Placental epithelial cell (primary cell): Measurements from ENCODE around the gene GPS2. TPM values are rescaled to one million over a fixed set of nuclear protein-coding genes. Genes with fewer than 3 reads are reported as not detected.

ENCODE experiments used
- small RNA-seq: library from RNA; depleted of rRNA; stranded (forward); fragments of <200 nt; gene quantifications from one replicate; pipeline ENCODE3, GENCODE V24; 2012
- total RNA-seq: library from RNA; depleted of rRNA; stranded (reverse); fragments of >200 nt; gene quantifications from 2 replicates; pipeline ENCODE4 v1.2.3, GENCODE V29; 2012

The GPS2 gene
- total RNA-seq = 43.2 and 91.3 TPM in 2 replicates

DNA sequence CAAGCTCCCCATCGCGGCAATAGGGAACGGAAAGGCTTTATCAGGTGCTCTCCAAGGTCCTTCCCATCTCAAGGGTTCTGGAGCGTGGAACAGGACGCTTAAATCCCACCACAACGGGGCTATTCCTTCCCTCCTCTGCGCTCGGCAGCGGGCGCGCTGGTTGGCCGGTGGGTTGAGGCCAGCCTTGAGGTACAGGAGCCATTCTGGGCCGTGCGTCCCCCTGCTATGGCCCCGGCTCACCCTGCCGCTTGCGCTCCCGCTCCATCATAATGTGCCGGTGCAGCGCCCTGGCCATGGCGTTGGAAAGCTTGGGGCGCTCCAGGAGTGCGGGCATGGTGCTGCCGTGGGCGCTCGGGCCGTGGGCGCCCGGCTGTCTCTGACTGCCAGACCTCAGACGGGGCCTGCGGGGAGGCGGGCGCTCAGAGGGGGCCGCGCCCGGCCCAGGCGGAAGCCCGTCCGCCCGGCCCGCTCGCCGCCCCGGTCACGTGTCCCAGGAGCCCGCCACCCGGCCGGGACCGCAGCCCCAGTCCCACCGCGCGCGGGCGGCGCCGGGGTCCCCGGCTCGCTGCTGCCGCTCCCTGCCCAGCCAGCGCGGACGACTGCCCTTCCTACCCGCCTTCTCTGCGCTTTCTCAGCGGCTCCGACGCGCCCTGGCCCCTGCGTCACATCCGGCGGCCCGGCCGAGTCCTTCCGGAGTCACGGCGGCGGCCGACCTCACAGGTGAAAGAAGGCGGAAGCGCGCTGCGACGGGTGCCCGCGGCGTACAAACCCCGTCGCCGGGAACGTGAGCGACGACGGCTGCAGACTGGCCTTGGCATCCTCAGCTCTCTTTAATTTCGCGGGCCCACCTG lies at the start of gene GPS2:
Gene GPS2, minus strand, starts transcription at position 642 of the 851 bp plus-strand sequence. Its CDS starts 308 bp downstream, at position 334.

GRCh38 chr17:7355053-7355452 lies 39.9 kb upstream of the GPS2 start, which contains the start of gene TMEM95:
Gene TMEM95, plus strand, starts transcription at chr17:7355156. Its CDS starts 49 bp downstream, at chr17:7355205.

DNA sequence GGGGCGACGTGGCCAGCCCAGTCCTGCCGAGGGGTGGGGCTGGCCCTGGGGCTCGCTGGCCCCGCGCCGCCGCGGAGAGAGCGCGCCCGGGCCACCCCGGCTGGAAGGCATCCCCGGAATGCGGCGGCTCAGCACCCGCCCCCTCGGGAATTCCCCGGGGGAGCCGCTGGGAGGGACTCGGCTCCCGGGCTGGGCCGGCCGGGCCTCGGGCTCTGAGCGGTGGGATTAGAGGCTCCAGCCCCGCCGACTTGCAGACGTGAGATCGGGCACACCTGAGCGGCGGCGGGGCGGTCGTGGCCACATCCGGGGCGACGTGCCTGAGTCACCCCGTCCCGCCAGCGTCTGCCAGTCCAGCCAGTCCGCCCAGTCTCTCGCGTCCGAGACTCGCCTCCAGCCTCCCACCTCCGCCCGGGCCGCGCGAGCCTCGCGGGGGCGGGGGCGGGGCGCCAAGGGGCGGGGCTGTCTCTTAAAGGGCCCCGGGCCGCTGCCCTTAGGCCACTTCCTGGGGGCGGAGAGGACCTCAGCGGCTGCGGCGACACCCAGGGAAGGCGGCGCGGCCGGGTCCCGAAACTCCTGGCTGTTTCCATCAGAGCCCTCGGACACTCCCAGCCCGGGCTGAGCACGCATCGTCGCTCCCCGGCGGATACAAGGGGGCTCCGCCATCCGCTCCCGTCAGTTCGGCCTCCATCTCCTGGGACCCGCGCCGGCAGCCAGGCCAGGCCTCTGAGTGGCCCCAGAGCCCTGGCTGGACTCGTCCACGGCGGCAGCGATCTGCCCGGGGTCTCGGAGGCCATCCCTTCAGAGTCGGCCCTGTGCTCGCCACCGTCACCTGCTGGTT lies 36.7 kb upstream of the GPS2 start, which contains the start of gene KCTD11:
Gene KCTD11, plus strand, starts transcription at position 498 of the 838 bp plus-strand sequence.

GRCh38 chr17:7336240-7337175 lies 21.3 kb upstream of the GPS2 start, which contains the start of gene ACAP1:
Gene ACAP1, plus strand, starts transcription at chr17:7336529. Its CDS starts 206 bp downstream, at chr17:7336735.

DNA sequence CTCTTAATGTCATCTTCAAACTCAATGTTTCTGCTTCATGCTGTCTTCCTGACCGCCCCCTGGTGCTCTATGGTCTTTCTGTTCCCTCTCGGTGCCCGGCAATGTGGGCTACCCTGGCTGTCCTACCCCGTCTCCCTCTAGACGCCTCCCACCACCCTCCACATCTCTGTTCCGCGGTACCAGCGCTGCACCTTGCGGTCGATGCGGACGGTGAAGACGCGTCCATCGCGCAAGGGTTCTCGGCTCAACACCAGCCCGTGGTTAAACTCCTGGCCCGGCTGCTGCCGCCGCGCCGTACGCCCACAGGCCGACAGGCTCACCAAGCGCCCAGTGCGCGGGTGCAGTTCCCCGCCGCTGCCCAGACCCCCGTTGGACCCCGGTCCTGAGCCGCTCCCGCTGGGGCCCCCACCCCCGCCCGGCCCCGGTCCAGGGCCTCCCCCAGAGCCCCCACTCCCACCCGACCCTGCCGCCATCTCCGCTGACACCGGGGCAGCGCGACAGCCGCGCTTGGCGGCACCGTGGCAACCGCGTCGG lies 13.7 kb upstream of the GPS2 start, which contains the start of gene NEURL4:
Gene NEURL4, minus strand, starts transcription at position 496 of the 534 bp plus-strand sequence. Its CDS starts 23 bp downstream, at position 473.

GRCh38 chr17:7306911-7307685 lies 8.1 kb downstream of the GPS2 start, which contains the start of gene EIF5A:
Gene EIF5A, plus strand, starts transcription at chr17:7307628. Its CDS starts 2,008 bp downstream, at chr17:7309636.

GRCh38 chr17:7294614-7295153 lies 20.5 kb downstream of the GPS2 start, which contains the start of gene YBX2:
Gene YBX2, minus strand, starts transcription at chr17:7294639. Its CDS starts 139 bp downstream, at chr17:7294500.

DNA sequence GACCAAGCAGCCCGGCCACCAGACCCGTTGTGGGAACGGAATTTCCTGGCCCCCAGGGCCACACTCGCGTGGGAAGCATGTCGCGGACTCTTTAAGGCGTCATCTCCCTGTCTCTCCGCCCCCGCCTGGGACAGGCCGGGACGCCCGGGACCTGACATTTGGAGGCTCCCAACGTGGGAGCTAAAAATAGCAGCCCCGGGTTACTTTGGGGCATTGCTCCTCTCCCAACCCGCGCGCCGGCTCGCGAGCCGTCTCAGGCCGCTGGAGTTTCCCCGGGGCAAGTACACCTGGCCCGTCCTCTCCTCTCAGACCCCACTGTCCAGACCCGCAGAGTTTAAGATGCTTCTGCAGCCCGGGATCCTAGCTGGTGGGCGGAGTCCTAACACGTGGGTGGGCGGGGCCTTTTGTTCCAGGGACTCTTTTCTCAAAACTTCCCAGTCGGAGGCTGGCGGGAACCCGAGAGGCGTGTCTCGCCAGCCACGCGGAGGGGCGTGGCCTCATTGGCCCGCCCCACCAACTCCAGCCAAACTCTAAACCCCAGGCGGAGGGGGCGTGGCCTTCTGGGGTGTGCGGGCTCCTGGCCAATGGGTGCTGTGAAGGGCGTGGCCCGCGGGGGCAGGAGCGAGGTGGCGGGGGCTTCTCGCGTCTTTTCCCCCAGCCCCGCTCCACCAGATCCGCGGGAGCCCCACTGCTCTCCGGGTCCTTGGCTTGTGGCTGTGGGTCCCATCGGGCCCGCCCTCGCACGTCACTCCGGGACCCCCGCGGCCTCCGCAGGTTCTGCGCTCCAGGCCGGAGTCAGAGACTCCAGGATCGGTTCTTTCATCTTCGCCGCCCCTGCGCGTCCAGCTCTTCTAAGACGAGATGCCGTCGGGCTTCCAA lies 33.8 kb downstream of the GPS2 start, which contains the start of gene SLC2A4:
Gene SLC2A4, plus strand, starts transcription at position 645 of the 879 bp plus-strand sequence. Its CDS starts 217 bp downstream, at position 862.

Small RNA genes lying within 50 kb of the gene (small RNA-seq; reads per million reads assigned to genes)
- gene AC026954.2 (not detected), gene RF00019 (not detected)

Other genes starting within 250 kb of the GPS2 start
- not detected in 2 replicates for gene CLEC10A, start 235.1 kb downstream of the GPS2 start, total RNA-seq
- gene ASGR2, start 200.5 kb downstream of the GPS2 start, total RNA-seq = not detected in 2 replicates
- 0.79 TPM in 1 of 2 replicates, not detected in the other for gene ASGR1, start 136.0 kb downstream of the GPS2 start, total RNA-seq
- gene DLG4, start 95.5 kb downstream of the GPS2 start, total RNA-seq = 2.5 and 11.8 TPM in 2 replicates
- 304 and 499 TPM in 2 replicates for gene ACADVL, start 95.4 kb downstream of the GPS2 start, total RNA-seq
- 82.5 and 91.1 TPM in 2 replicates for gene DVL2, start 80.8 kb downstream of the GPS2 start, total RNA-seq
- 43.6 and 47.1 TPM in 2 replicates for gene PHF23, start 75.9 kb downstream of the GPS2 start, total RNA-seq
- gene GABARAP, start 72.9 kb downstream of the GPS2 start, total RNA-seq = 155 and 349 TPM in 2 replicates
- gene CTDNEP1, start 63.6 kb downstream of the GPS2 start, total RNA-seq = 28.7 and 34.3 TPM in 2 replicates
- gene ELP5, start 63.1 kb downstream of the GPS2 start, total RNA-seq = 31.0 and 42.6 TPM in 2 replicates
- 3.9 and 15.2 TPM in 2 replicates for gene CLDN7, start 52.9 kb downstream of the GPS2 start, total RNA-seq
- not detected in 2 replicates for gene SLC2A4, start 33.6 kb downstream of the GPS2 start, total RNA-seq
- gene YBX2, start 20.7 kb downstream of the GPS2 start, total RNA-seq = under 0.01 and 0.11 TPM in 2 replicates
- 237 and 847 TPM in 2 replicates for gene EIF5A, start 7.7 kb downstream of the GPS2 start, total RNA-seq
- gene NEURL4, start 14.0 kb upstream of the GPS2 start, total RNA-seq = 18.9 and 25.1 TPM in 2 replicates
- gene ACAP1, start 21.2 kb upstream of the GPS2 start, total RNA-seq = under 0.01 and 0.33 TPM in 2 replicates
- gene KCTD11, start 36.8 kb upstream of the GPS2 start, total RNA-seq = 9.4 and 12.6 TPM in 2 replicates
- not detected in 2 replicates for gene TMEM95, start 39.8 kb upstream of the GPS2 start, total RNA-seq
- 14.1 and 27.5 TPM in 2 replicates for gene TNK1, start 65.7 kb upstream of the GPS2 start, total RNA-seq
- 51.8 and 64.1 TPM in 2 replicates for gene PLSCR3, start 79.2 kb upstream of the GPS2 start, total RNA-seq
- 83.7 and 304 TPM in 2 replicates for gene TMEM256, start 88.7 kb upstream of the GPS2 start, total RNA-seq
- gene NLGN2, start 92.5 kb upstream of the GPS2 start, total RNA-seq = 4.9 and 9.8 TPM in 2 replicates
- not detected in 2 replicates for gene SPEM1, start 105.0 kb upstream of the GPS2 start, total RNA-seq
- gene SPEM2, start 110.3 kb upstream of the GPS2 start, total RNA-seq = not detected in 2 replicates
- not detected in 2 replicates for gene SPEM3, start 113.5 kb upstream of the GPS2 start, total RNA-seq
- 8.6 and 16.8 TPM in 2 replicates for gene TMEM102, start 120.1 kb upstream of the GPS2 start, total RNA-seq
- gene FGF11, start 124.2 kb upstream of the GPS2 start, total RNA-seq = 2.1 and 3.9 TPM in 2 replicates
- 5.7 and 13.0 TPM in 2 replicates for gene CHRNB1, start 129.7 kb upstream of the GPS2 start, total RNA-seq
- 33.9 and 36.1 TPM in 2 replicates for gene ZBTB4, start 164.3 kb upstream of the GPS2 start, total RNA-seq
- gene SLC35G6, start 166.1 kb upstream of the GPS2 start, total RNA-seq = not detected in 2 replicates
- gene POLR2A, start 169.0 kb upstream of the GPS2 start, total RNA-seq = 106 and 112 TPM in 2 replicates
- gene TNFSF12, start 233.7 kb upstream of the GPS2 start, total RNA-seq = 3.4 and 3.5 TPM in 2 replicates
- 1.4 and 1.6 TPM in 2 replicates for gene TNFSF13, start 243.4 kb upstream of the GPS2 start, total RNA-seq
- gene SENP3, start 246.6 kb upstream of the GPS2 start, total RNA-seq = 40.0 and 67.6 TPM in 2 replicates